8988T (cell line): ENCODE measurements around the gene ANTXR1.

Source experiments
- DNase-seq: peaks from one replicate; pipeline ENCODE4 v3.0.0; 2011

Gene ANTXR1

DNA sequence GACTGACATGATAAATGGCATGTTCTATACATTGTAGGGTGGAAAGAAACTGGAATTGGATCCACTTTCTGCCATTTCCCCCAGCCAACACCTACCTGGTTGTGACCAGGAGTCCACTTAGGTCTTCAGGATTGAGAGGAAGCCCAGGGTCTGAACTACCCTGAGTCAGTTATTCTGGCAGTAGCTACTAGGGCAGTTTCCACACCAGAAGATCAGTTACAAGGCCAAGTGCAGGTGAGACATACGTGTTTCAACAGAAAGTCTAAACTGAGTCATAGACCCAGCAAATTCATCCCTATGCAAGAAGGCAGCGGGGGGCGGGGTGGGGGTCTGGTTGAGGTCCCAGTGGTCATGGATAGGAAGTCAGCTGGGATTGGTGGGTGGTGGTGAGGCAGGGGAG, 21.9 kb downstream of the ANTXR1 start:
- no peak for DNase-seq

- DNase-seq = no peak
These were observed 23.9 kb downstream of the ANTXR1 start for GRCh38 chr2:69036926-69037325.

DNA sequence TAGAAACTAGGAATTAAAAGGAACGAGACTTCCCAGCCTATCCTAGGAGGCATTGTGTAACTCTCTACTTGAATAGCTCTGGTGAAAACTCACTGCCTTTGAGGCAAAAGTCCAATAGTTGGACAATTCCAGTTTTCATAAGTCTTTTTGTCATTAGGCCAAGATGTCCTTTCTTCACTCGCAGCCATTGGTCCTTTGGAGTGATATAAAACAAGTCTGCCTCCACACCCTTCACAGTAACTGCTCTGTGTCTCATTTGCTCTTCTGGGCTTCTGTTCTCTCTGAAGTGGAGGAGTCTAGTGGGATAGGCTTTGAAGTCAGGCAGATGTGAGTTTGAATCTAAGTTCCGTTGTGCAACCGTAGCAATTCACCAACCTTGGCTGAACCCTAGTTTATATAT, 28.2 kb downstream of the ANTXR1 start:
- DNase-seq = no peak

GRCh38 chr2:69043736-69044400, 30.9 kb downstream of the ANTXR1 start:
- no peak for DNase-seq

DNA sequence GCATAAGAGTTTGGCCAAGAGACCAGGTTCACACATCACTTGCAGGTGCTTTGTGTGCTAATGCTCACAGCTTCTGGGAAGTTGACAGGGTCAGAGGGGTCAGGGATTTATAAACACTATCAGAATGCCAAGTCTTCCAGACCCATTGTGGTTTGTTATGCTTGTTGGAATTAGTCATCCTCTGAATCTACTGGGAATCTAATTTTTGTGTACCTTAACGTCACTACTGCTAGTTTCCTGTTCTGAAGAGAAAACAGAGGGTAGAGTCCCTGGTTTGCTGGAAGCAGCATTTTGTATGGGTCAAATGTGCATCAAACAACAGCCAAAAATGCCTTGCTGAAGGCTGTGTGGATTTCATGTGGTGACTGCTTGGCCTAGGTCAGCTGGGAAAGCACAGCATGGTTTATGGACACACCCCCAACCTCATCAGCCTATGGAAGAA, 33.3 kb downstream of the ANTXR1 start:
- DNase-seq = no peak

- no peak for DNase-seq
These were observed 34.7 kb downstream of the ANTXR1 start for GRCh38 chr2:69047625-69048145.

DNA sequence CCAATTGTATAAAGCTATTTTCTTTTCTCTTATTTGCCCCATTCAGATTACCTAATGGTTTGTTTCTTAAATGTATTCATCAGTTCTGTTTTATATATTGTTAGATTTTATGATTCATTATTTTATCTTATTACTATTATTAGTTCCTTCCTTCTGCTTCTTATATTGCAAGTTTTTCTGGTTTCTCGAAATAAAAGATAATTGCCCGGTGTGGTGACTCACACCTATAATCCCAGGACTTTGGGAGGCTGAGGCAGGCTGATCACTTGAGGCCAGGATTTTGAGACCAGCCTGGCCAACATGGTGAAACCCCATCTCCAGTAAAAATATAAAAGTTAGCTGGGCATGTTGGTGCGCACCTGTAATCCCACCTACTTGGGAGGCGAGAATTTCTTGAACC, 37.8 kb downstream of the ANTXR1 start:
- DNase-seq = no peak

DNA sequence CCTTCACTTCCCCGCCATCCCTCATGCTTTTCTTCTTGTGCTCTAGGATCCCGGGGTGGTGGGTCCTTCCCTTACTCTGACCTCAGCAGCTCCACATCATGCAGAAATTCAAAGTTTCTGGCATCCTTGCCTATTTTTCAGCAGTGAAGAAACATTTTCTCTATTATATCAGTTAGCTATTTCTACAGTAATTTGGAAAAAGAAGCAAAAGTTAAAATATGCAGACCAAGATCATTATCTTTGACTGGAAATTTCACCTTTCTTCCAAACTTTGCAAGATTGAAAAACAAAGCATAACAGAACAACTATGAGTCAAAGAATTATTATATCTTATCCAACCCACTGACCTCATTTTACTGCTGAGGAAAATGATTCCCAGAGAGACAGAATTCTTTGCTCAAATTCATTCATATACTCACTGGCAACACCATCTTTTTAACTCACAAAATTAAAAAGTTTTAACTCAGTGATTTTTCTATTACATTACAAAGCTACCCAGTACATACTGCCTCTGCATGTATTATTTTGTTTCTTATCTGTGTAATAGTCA, 40.5 kb downstream of the ANTXR1 start:
- no peak for DNase-seq

DNA sequence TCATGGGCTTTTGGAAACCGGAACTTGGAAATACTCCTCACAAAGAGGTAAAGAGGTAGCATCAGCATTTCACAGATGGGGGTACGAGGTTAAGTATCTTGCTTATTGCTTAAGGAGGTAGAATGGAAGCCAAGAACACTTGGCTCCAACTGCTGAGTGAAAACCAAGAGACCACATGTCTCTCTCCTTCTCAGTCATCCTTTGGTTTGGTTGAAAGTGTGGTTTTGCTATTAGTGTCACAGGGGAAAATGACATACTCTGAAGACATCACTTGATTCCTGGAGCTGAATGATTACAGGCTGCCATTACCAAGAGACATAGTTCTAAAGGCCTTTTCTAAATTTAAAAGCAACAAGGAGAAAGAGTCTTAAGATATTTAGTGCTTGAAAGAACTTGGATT, 41.5 kb downstream of the ANTXR1 start:
- DNase-seq = no peak

DNA sequence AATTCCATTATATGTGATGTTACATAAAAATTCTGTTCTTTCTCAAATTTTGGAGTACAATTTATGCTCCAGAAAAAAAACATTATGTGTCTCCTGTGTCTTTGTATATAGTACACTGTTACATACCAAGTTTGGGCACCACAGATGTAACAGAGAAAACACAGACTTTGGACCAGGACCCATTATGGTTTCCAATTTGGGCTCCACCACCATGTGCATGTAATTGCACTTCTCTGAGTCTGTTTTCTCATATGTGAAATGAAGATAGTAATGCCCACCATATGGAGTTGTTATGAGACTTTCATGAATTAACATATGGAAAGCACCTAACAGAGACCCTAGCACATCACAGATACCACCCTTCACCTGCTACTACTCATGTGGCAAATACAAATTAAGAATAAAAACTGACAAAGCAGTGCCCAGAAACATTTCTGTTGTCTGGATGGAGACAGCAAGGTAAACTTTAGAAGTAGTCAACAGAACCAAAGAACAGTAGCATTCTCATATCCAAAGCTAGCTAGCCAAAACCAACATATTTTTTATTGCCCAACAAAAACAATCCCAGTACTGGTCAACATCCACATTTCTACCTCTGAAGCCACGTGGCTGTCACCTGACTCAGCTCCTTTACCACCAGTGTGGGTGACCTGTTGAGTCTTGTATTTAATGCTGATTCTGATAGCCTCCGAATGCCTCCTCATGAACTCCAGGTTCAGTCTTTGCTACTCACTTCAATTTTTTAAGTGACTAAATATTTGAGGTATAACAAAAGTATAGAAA, 42.9 kb downstream of the ANTXR1 start:
- no peak for DNase-seq

DNA sequence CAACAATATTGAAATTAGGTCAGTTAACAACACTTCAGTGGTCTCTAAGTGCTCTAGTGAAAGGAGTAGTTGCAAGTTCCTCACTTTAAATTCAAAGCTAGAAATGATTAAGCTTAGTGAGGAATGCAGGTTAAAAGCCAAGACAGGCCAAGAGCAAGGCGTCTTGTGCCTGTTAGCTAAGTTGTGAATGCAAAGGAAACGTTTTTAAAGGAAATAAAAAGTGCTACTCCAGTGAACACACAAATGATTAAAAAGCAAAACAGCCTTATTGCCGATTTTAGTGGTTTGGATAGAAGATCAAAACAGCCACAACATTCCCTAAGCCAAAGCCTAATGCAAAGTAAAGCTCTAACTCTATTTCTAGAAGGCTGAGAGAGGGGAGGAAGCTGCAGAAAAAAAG, 44.7 kb downstream of the ANTXR1 start:
- no peak for DNase-seq

- DNase-seq = no peak
These were observed 46.8 kb downstream of the ANTXR1 start for GRCh38 chr2:69059731-69060290.

GRCh38 chr2:69060938-69061501, 48.0 kb downstream of the ANTXR1 start:
- no peak for DNase-seq

DNA sequence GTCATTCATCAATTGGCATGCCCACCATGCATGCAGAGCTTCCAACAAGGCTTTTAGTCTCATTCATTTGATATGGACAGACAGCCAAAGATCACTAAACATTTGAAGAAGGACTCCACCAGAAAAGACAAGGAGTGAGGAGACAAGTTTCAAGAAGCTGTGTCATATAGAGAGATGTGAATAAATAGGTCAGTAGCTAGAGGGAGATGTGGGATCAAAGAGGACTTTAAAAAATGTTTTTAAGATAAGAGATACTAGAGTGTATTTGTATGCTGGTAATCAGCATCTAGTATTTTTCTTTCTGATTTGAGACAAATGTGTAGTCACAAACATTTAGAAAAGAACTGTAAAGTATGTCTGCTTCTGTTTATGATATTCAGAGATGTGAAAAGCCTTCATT, 48.5 kb downstream of the ANTXR1 start:
- no peak for DNase-seq

DNA sequence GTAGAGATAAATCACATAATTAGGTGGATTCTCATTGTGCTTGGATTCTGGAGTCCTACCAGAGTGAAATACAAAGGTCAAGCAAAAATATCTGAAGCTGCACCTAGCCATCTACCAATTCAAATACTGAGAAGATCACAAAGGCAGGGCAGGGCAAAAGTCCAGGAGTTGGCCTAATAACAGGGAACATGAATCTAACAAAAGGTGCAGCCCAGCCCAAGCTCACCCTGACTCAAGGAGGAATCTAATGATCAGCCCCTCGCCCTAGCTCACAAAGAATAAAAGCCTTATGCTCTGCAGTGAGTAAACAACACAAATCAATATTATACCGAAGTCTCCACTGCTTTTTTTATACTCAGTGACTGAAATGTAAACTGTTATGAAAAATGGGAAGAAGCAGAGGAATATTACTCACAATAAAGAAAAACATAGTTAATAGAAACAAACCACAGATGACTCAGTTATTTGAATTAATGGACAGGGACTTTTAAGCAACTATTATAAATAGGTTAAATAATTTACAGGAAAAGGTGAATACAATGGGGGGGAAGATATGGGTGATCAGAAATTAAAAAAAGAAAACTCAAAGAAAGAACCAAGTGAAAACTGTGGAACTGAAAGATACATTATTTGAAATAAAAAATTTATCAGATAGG, 49.5 kb downstream of the ANTXR1 start:
- DNase-seq = no peak

DNA sequence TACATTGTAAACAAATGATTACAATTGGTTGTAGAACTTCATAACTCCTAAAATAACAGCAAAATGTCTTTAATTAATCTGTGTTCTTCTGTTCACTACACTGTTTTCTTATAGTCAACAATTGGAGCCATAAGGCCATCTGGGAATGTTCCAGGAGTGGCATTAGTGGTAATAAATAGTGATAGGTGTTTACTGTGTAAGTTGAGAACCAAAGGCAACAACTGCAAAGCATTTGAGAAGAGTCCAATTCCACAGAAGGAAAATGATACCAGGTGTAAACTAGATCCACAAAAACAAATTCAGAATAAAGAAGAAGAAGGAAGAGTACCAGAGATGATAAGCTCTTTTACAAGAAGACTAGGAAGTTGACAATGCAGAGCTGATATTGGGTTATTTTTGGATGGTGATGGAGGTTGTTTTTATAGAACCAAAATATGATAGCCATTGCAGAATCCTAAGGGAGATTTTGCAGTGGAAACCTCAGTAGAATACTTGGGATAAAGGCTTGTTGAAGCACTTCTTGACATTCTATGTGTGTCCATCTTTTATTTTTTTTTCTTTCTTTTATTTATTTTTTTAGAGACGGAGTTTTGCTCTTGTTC, 52.9 kb downstream of the ANTXR1 start:
- DNase-seq = no peak

DNA sequence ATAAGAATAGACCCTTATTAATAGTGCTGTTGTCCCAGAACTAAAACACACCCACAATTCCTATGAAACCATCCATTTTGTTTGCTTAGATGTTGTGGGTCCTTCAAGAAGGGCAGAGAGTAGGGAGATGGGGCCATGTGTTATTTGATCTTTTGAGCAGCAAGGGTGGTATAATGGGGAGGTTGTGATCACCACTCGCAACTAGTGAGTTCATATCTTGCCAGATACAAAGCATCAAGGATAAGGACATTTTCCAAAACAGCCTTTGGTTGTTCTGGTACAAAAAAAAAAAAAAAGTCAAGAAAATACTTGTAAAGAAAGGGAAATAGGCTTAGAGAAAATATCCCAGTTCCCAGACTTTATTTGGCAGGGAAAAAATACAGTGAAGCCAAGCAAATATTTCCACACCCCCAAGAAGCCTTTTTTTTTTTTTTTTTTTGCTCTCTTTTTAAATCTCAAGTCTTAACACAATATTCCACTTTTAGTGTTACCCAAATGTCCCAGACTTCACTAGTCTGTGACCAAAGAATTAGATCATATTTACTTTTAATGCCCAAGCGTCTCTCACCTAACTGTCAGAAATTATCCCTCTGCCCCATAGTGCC, 54.1 kb downstream of the ANTXR1 start:
- no peak for DNase-seq

DNA sequence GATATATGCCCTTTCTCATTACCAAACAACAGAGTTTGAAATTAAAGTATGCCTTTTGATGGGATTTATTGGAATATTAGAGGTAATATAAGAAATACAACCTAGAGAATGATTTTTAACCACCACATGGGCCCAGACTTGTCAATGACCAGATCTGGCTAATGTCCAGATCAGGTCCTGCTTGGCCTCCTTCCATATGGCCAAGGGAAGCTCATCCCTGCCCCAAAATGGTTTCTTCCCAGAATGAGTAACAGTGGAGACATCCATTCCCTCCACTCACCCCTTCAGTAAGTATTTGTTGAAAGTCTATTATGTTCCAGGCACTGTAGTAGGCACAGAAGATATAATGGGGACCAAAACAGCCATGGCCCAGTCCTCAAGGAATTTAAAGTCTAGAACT, 54.9 kb downstream of the ANTXR1 start:
- DNase-seq = no peak

- no peak for DNase-seq
These were observed 58.0 kb downstream of the ANTXR1 start for GRCh38 chr2:69070969-69071368.

GRCh38 chr2:69073928-69074570, 61.1 kb downstream of the ANTXR1 start:
- no peak for DNase-seq

- DNase-seq = no peak
These were observed 61.9 kb downstream of the ANTXR1 start for GRCh38 chr2:69074918-69075317.
